ENCODE results near the gene SLC23A2. TPM values are rescaled to one million over a fixed set of nuclear protein-coding genes. Genes with fewer than 3 reads are reported as not detected.

SLC23A2 gene
- total RNA-seq, 2 experiments from 2014 or later: 12.9 to 14.1 TPM

DNA sequence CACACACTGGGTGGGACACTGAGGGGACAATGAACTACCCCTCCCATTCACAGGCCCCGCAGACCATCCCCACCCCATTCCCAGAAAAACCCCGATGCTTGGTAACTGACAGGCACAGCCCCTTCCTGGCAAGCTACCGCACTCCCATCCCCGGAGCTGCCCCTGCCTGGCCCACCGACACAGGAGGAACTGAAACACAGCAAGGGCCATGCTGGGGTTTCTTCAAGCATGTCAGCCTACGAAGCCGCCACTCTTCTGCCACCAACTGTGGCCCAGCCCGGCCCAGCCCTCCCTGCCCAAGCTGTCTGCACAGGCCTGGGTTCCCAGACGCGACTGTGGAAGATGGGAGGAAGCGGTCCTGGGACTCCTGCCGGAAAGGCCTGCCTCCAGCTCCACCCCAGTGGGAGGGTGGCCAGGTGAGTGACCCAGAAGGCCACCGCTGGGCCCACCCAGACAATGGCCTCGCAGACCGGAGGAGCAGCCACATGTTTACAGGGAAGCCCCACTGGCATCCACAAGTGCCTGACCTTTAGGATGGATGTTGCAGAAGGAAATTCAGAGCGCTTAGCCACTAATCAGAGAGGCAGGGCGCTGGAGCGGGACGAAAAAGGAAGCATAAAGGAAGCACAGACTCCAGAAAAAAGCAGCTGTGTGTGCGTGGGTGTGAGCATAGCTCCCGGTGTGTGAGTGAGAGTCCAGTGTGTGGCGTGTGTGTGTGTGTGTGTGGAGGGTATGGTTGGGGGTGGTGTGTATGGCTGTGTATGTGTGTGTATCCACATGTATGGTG is 188.0 kb downstream of the SLC23A2 start:
- Mint-ChIP-seq H3K36me3 (ENCODE audit: low read depth) (peaks cover 79% of the 10 kb centered on the region), H3K27me3 (no peaks in the 10 kb centered on the region), H3K4me3 (peak overlapping the region; percentile 96), H3K9me3 (no peaks in the 10 kb centered on the region), H3K27ac (peak overlapping the region; percentile 98), H3K4me1 (peaks cover 79% of the 10 kb centered on the region)
- DNase-seq: peak; percentile 39
- ChIA-PET POLR2A (interaction anchor here (0.7 to 5.1 kb wide), 17 partner anchors 10 to 1046 kb away, joined by 3 to 102 read pairs (median 6); partner anchors contain the start of genes ADISSP, CDS2 and PCNA), CTCF (interaction anchor here (0.6 to 3.8 kb wide), 12 partner anchors 10 to 379 kb away, joined by 3 to 16 read pairs (median 5); no protein-coding TSS in a partner anchor)

- H3K4me3 Mint-ChIP-seq: peak overlapping the region; percentile 96
- no peaks in the 10 kb centered on the region for H3K9me3 Mint-ChIP-seq
- peak; percentile 29 for DNase-seq
- H3K27me3 Mint-ChIP-seq: no peaks in the 10 kb centered on the region
- peaks cover 79% of the 10 kb centered on the region for H3K36me3 Mint-ChIP-seq (ENCODE audit: low read depth)
- peaks cover 83% of the 10 kb centered on the region for H3K4me1 Mint-ChIP-seq
- H3K27ac Mint-ChIP-seq: peak overlapping the region; percentile 98
- ChIA-PET CTCF (interaction anchor here (1.5 to 3.8 kb wide), 3 partner anchors 17 to 143 kb away, joined by 6 to 16 read pairs (median 11); no protein-coding TSS in a partner anchor), POLR2A (interaction anchor here (0.7 to 5.1 kb wide), 15 partner anchors 7 to 678 kb away, joined by 3 to 102 read pairs (median 6); partner anchors contain the start of genes CDS2 and PCNA)
Observed at GRCh38 chr20:4812641-4813075, 188.7 kb downstream of the SLC23A2 start.

DNA sequence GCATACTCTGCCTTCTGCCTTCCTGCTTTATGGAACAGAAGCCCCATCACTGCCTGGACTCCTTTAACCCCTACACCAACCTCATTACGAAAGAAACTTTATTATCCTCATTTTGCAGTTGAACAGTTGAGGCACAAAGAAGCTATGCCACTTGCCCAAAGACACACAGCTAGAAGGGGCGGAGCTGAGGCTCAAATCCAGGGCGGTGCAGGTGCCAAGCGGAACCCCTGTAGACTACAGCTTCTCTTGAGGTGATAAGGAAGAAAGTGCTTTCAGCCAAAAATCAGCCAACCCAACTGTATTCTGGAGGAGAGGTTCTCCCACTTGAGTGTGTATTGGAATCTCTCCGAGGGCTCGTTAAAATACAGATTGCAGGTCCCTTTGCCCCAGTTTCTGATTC is 189.1 kb downstream of the SLC23A2 start:
- DNase-seq: peak; percentile 51
- Mint-ChIP-seq H3K9me3 (no peaks in the 10 kb centered on the region), H3K4me1 (peaks cover 81% of the 10 kb centered on the region), H3K4me3 (peak overlapping the region; percentile 96), H3K36me3 (ENCODE audit: low read depth) (peaks cover 78% of the 10 kb centered on the region), H3K27ac (peak overlapping the region; percentile 98), H3K27me3 (no peaks in the 10 kb centered on the region)
- POLR2A ChIA-PET: interaction anchor here (0.6 to 5.1 kb wide), 15 partner anchors 8 to 830 kb away, joined by 3 to 102 read pairs (median 5); partner anchors contain the start of genes CDS2 and PCNA
- CTCF ChIA-PET: interaction anchor here (0.6 to 3.8 kb wide), 3 partner anchors 16 to 266 kb away, joined by 4 to 16 read pairs (median 11); no protein-coding TSS in a partner anchor

DNA sequence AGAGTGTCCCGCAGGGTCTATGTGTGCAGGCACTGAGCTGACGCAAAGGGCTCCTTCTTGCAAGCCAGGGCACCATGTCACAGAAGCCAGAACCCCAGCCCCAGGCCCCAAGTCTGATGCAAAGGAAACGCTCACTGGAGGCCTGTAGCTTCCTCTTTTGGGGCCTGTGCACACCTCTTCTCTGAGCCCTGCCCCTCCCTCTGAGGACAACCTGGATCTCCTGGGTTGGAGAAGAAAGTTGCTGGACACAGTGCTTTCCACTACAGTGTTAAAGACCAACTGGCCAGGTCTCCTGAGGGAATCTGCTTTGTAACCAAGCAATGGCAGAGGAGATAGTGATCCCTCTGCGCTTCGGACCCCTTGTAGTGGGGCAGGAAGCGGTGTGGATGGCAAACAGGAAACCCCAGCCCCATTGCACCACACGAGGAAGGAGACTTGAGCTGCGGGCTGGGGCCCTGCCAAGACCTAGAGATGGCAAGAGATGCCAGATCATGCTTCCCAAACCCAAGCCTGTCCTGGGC is 189.6 kb downstream of the SLC23A2 start:
- Mint-ChIP-seq H3K27me3 (no peaks in the 10 kb centered on the region), H3K4me1 (peaks cover 80% of the 10 kb centered on the region), H3K4me3 (peak overlapping the region; percentile 96), H3K36me3 (ENCODE audit: low read depth) (peaks cover 80% of the 10 kb centered on the region), H3K9me3 (no peaks in the 10 kb centered on the region), H3K27ac (peak overlapping the region; percentile 98)
- POLR2A ChIA-PET: interaction anchor here (0.6 to 5.1 kb wide), 18 partner anchors 8 to 1391 kb away, joined by 3 to 102 read pairs (median 4); partner anchors contain the start of genes CDS2 and PCNA
- DNase-seq: peak; percentile 84
- CTCF ChIA-PET: interaction anchor here (0.6 to 3.8 kb wide), 3 partner anchors 16 to 266 kb away, joined by 4 to 16 read pairs (median 11); no protein-coding TSS in a partner anchor

DNA sequence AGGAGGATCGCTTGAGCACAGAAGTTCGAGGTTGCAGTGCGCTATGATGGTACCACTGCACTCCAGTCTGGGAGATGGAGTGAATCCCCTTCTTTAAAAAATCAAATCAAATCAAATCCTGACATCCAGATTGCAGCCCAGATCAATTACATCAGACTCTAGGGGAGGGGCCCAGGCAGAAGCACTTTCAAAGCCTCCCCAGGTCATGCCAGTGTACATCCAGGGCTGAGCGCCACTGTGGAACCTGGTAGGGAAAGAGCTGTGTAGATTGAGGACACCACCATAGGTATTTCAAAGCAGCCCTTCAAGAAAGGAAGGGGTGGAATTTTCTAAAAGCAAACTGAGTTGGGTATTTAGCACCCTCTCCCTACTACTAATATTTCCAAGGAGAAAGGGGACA is 190.1 kb downstream of the SLC23A2 start:
- peaks cover 81% of the 10 kb centered on the region for H3K36me3 Mint-ChIP-seq (ENCODE audit: low read depth)
- no peaks in the 10 kb centered on the region for H3K27me3 Mint-ChIP-seq
- peak overlapping the region; percentile 98 for H3K27ac Mint-ChIP-seq
- CTCF ChIA-PET: interaction anchor here (2.0 to 3.8 kb wide), 2 partner anchors 15 to 145 kb away, joined by 11 to 16 read pairs; no protein-coding TSS in a partner anchor
- no peaks in the 10 kb centered on the region for H3K9me3 Mint-ChIP-seq
- POLR2A ChIA-PET: interaction anchor here (0.6 to 5.1 kb wide), 13 partner anchors 8 to 1391 kb away, joined by 3 to 102 read pairs (median 8); partner anchors contain the start of genes CDS2 and PCNA
- peaks cover 81% of the 10 kb centered on the region for H3K4me1 Mint-ChIP-seq
- DNase-seq: no peak
- peak overlapping the region; percentile 96 for H3K4me3 Mint-ChIP-seq

GRCh38 chr20:4810426-4811019 is 190.8 kb downstream of the SLC23A2 start:
- H3K9me3 Mint-ChIP-seq: no peaks in the 10 kb centered on the region
- no peaks in the 10 kb centered on the region for H3K27me3 Mint-ChIP-seq
- peaks cover 82% of the 10 kb centered on the region for H3K36me3 Mint-ChIP-seq (ENCODE audit: low read depth)
- H3K4me1 Mint-ChIP-seq: peaks cover 82% of the 10 kb centered on the region
- H3K27ac Mint-ChIP-seq: peak overlapping the region; percentile 98
- CTCF ChIA-PET: no interaction called here
- POLR2A ChIA-PET: interaction anchor here (0.7 to 5.0 kb wide), 7 partner anchors 7 to 316 kb away, joined by 3 to 36 read pairs (median 8); partner anchors contain the start of genes CDS2 and PCNA
- peak overlapping the region; percentile 19 for H3K4me3 Mint-ChIP-seq
- no peak for DNase-seq

GRCh38 chr20:4809707-4810106 is 191.6 kb downstream of the SLC23A2 start:
- CTCF ChIA-PET: no interaction called here

DNA sequence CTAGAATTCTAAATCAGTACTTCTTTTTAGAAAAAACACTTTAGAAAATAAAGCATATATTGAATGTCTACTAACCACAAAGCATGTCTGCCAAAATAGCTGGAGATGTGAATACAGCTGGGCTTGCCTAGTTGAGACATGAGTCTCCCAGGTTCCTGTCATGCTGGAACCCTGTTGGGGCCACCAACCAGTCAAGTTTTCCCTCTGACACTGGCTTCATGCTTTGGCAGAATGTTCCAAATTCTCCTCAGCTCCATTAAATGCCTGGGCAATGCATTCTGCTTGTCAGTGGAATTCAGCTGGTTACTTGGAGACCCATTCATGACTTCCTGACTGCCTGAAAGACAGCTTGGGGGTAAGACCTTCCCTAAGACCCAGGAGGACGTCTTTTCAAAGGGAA is 192.4 kb downstream of the SLC23A2 start:
- peak overlapping the region; percentile 31 for H3K27ac Mint-ChIP-seq
- no peaks in the 10 kb centered on the region for H3K27me3 Mint-ChIP-seq
- no peaks in the 10 kb centered on the region for H3K9me3 Mint-ChIP-seq
- peaks cover 69% of the 10 kb centered on the region for H3K4me1 Mint-ChIP-seq
- no peak overlapping the region for H3K4me3 Mint-ChIP-seq
- ChIA-PET CTCF (interaction anchor here (1.0 kb wide), 2 partner anchors 21 to 49 kb away, joined by 3 read pairs; no protein-coding TSS in a partner anchor), POLR2A (no interaction called here)
- no peak for DNase-seq
- H3K36me3 Mint-ChIP-seq (ENCODE audit: low read depth): peaks cover 76% of the 10 kb centered on the region

More at GRCh38 chr20:4809707-4810106, 191.6 kb downstream of the SLC23A2 start:
- peaks cover 81% of the 10 kb centered on the region for H3K36me3 Mint-ChIP-seq (ENCODE audit: low read depth)
- H3K9me3 Mint-ChIP-seq: no peaks in the 10 kb centered on the region
- H3K4me3 Mint-ChIP-seq: no peak overlapping the region
- POLR2A ChIA-PET: interaction anchor here (0.9 to 1.5 kb wide), 3 partner anchors 14 to 247 kb away, joined by 3 to 8 read pairs (median 5); no protein-coding TSS in a partner anchor
- no peak for DNase-seq
- no peaks in the 10 kb centered on the region for H3K27me3 Mint-ChIP-seq
- H3K27ac Mint-ChIP-seq: peak overlapping the region; percentile 98
- H3K4me1 Mint-ChIP-seq: peaks cover 75% of the 10 kb centered on the region

DNA sequence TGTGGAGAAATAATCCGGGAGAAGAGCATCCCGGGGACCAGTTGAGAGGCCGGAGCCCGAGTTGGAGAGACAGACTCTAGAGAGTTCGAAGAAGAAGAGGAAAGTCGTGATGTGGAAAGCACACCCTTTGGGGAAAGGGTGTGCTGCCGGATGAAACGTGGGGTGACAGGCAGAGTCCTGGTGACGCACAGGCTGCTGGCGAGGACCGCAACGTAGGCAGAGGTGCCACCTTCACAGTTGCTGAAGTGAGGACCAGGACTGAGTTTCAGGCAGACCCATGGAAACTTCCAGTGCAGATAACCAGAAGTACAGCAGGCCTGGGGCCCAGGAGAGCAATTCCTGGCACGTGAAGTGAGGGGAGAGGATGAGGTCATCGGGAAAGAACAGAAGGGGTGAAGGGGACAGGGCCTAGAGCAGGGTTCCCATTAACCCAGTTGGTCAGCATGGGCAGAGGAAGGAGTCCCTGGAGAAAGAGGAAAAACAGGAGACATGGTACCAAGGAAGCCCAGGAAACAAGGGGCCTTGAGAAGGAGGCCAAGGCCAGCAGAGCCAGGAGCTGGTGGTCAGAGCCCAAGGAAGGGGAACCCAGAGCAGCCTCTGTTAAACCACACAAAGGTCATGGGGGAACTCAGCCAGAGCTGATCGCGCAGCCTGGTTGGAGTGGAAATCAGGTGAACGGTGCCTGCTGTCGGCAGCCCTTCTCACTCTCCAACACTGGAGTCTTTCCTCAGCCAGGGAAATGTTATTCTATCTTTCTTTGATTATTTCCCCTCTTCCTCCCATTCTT is 195.5 kb downstream of the SLC23A2 start:
- Mint-ChIP-seq H3K27me3 (no peaks in the 10 kb centered on the region), H3K4me1 (peaks cover 39% of the 10 kb centered on the region), H3K4me3 (no peak overlapping the region), H3K27ac (peak overlapping the region; percentile 35), H3K36me3 (ENCODE audit: low read depth) (peaks cover 70% of the 10 kb centered on the region), H3K9me3 (no peaks in the 10 kb centered on the region)
- POLR2A ChIA-PET: interaction anchor here (1.3 kb wide), 1 partner anchor 9 kb away, joined by 4 read pairs; no protein-coding TSS in a partner anchor
- no peak for DNase-seq
- CTCF ChIA-PET: interaction anchor here (1.7 kb wide), 1 partner anchor 10 kb away, joined by 3 read pairs; no protein-coding TSS in a partner anchor

GRCh38 chr20:4802527-4802926 is 198.8 kb downstream of the SLC23A2 start:
- Mint-ChIP-seq H3K9me3 (no peaks in the 10 kb centered on the region), H3K27me3 (no peaks in the 10 kb centered on the region), H3K36me3 (ENCODE audit: low read depth) (peaks cover 74% of the 10 kb centered on the region), H3K4me3 (no peak overlapping the region), H3K4me1 (peaks cover 12% of the 10 kb centered on the region), H3K27ac (no peak overlapping the region)
- POLR2A ChIA-PET: interaction anchor here (1.3 to 3.1 kb wide), 2 partner anchors 9 kb away, joined by 3 to 10 read pairs; no protein-coding TSS in a partner anchor
- no peak for DNase-seq
- CTCF ChIA-PET: no interaction called here

All from activated CD4-positive, alpha-beta memory T cell treated with anti-CD3 and anti-CD28 coated beads, Interleukin-2, amount 10 ng/mL, durations not matched to agents 7 days and 5 days (primary cell).